ENCODE measurements around the gene SAMHD1. TPM values are rescaled to one million over a fixed set of nuclear protein-coding genes. Genes with fewer than 3 reads are reported as not detected.
A peak's percentile ranks its signal among the peaks of the same experiment; 100 is the strongest.
"Not testable (repeated sequence)": the region's sequence is repeated elsewhere in the genome, so short reads cannot be mapped to it uniquely, and the experiment has no call there.

The SAMHD1 gene
- total RNA-seq, 1 donor: 32.6 TPM

GRCh38 chr20:36847009-36847709 is 104.3 kb downstream of the SAMHD1 start:
- Histone ChIP-seq H3K4me2 (ENCODE audit: insufficient read depth, low read length) (no peak overlapping the region), H3K27ac (ENCODE audit: low read depth, low read length) (peak overlapping the region; percentile 96), H3K79me2 (ENCODE audit: insufficient read depth, low read length) (peaks cover 81% of the 10 kb centered on the region), H4K20me1 (ENCODE audit: insufficient read depth, low read length) (no peaks in the 10 kb centered on the region), H3K36me3 (ENCODE audit: insufficient read depth, low read length) (peaks cover 7% of the 10 kb centered on the region), H3K9me3 (ENCODE audit: low read depth, low read length) (no peaks in the 10 kb centered on the region), H2AFZ (ENCODE audit: low read length) (no peak overlapping the region), H3K27me3 (ENCODE audit: insufficient read depth, low read length) (no peaks in the 10 kb centered on the region), H3K4me1 (ENCODE audit: insufficient read depth, low read length) (peaks cover 60% of the 10 kb centered on the region), H3K4me3 (ENCODE audit: insufficient read depth, low read length) (no peak overlapping the region)
- TF ChIP-seq, protein P1, sequence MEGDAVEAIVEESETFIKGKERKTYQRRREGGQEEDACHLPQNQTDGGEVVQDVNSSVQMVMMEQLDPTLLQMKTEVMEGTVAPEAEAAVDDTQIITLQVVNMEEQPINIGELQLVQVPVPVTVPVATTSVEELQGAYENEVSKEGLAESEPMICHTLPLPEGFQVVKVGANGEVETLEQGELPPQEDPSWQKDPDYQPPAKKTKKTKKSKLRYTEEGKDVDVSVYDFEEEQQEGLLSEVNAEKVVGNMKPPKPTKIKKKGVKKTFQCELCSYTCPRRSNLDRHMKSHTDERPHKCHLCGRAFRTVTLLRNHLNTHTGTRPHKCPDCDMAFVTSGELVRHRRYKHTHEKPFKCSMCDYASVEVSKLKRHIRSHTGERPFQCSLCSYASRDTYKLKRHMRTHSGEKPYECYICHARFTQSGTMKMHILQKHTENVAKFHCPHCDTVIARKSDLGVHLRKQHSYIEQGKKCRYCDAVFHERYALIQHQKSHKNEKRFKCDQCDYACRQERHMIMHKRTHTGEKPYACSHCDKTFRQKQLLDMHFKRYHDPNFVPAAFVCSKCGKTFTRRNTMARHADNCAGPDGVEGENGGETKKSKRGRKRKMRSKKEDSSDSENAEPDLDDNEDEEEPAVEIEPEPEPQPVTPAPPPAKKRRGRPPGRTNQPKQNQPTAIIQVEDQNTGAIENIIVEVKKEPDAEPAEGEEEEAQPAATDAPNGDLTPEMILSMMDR (IDR thresholded peaks at IDR 0.05; ENCODE audit: extremely low read depth, low read depth, low read length): no peak
- peak; percentile 81 for DNase-seq (ENCODE audit: insufficient read length, low spot score, missing footprints)

DNA sequence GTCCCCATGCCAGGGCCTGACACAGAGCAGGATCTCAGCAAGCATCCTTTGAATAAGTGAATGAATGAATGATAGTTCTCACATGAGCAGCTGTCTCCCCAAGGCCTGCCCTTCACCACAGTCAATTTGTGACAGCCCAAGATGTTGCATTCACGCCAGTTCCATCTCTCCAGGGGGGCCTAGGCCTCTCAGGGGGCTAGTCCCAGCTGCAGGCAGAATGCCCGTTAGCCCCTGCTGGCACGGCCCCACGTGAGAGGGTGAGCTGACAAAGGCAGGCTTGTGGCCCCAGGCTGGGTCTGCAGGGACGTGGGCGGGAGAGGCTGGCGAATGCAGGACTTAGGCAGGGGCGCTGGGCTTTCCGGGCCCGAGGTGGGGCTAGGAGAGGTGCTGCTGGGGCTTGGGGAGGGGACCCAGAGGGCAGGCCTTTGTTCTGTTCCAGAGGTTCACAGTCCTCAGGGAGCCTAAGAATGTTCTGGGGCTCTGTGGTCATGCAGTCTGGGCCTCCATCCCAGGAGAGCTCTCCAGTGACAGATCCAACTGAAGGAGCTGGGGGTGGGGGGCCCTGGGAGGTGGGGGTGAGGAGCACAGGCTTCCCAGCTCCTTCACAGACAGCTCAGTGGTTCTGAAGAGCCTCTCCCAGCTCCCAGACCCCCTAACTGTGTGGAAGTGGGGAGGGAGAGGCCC is 106.1 kb downstream of the SAMHD1 start:
- Histone ChIP-seq H2AFZ (ENCODE audit: low read length) (no peak overlapping the region), H3K79me2 (ENCODE audit: insufficient read depth, low read length) (peaks cover 79% of the 10 kb centered on the region), H3K4me3 (ENCODE audit: insufficient read depth, low read length) (no peak overlapping the region), H3K36me3 (ENCODE audit: insufficient read depth, low read length) (no peaks in the 10 kb centered on the region), H4K20me1 (ENCODE audit: insufficient read depth, low read length) (no peaks in the 10 kb centered on the region), H3K27ac (ENCODE audit: low read depth, low read length) (peak overlapping the region; percentile 96), H3K9me3 (ENCODE audit: low read depth, low read length) (no peaks in the 10 kb centered on the region), H3K4me1 (ENCODE audit: insufficient read depth, low read length) (peaks cover 56% of the 10 kb centered on the region), H3K4me2 (ENCODE audit: insufficient read depth, low read length) (no peak overlapping the region), H3K27me3 (ENCODE audit: insufficient read depth, low read length) (no peaks in the 10 kb centered on the region)
- peak; percentile 64 for DNase-seq (ENCODE audit: insufficient read length, low spot score, missing footprints)
- TF ChIP-seq, protein P1 (IDR thresholded peaks at IDR 0.05; ENCODE audit: extremely low read depth, low read depth, low read length): no peak

DNA sequence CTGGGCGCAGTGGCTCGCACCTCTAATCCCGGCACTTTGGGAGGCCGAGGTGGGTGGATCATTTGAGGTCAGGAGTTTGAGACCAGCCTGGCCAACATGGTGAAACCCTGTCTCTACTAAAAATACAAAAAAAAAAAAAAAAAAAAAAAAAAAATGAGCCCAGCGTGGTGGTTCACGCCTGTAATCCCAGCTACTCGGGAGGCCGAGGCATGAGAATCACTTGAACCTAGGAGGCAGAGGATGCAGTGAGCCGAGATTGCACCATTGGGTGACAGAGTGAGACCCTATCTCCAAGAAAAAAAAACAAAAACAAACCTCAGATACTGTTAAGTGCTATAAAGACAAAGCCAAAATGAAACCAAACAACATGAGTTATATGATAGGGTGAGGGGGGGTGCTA is 110.5 kb downstream of the SAMHD1 start:
- DNase-seq (ENCODE audit: insufficient read length, low spot score, missing footprints); H3K27me3 ChIP-seq (ENCODE audit: insufficient read depth, low read length); H3K9me3 ChIP-seq (ENCODE audit: low read depth, low read length); H2AFZ ChIP-seq (ENCODE audit: low read length); H4K20me1 ChIP-seq (ENCODE audit: insufficient read depth, low read length); H3K4me3 ChIP-seq (ENCODE audit: insufficient read depth, low read length); H3K4me2 ChIP-seq (ENCODE audit: insufficient read depth, low read length): not testable (repeated sequence)
- Histone ChIP-seq H3K79me2 (ENCODE audit: insufficient read depth, low read length) (peaks cover 62% of the 10 kb centered on the region), H3K4me1 (ENCODE audit: insufficient read depth, low read length) (peaks cover 22% of the 10 kb centered on the region), H3K36me3 (ENCODE audit: insufficient read depth, low read length) (peaks cover 13% of the 10 kb centered on the region), H3K27ac (ENCODE audit: low read depth, low read length) (peak overlapping the region; percentile 37)

Other genes starting within 250 kb of the SAMHD1 start
- 26.4 and 31.2 TPM in 2 replicates for gene NDRG3, start 205.6 kb downstream of the SAMHD1 start, total RNA-seq
- 8.0 and 9.7 TPM in 2 replicates for gene DSN1, start 177.9 kb downstream of the SAMHD1 start, total RNA-seq
- not detected in 2 replicates for gene TLDC2, start 75.6 kb downstream of the SAMHD1 start, total RNA-seq
- 8.8 and 9.8 TPM in 2 replicates for gene RBL1, start 144.3 kb upstream of the SAMHD1 start, total RNA-seq
- gene RPN2, start 227.6 kb upstream of the SAMHD1 start, total RNA-seq: 213 and 245 TPM in 2 replicates
- 1.1 and 1.8 TPM in 2 replicates for gene MROH8, start 227.8 kb upstream of the SAMHD1 start, total RNA-seq

Measured in osteoblast (primary cell).